ENCODE data around the gene NR6A1. TPM values are rescaled to one million over a fixed set of nuclear protein-coding genes. Genes with fewer than 3 reads are reported as not detected.

NR6A1 gene
- total RNA-seq, 2 donors from 2014 or later, result 4.8 to 4.9 TPM

DNA sequence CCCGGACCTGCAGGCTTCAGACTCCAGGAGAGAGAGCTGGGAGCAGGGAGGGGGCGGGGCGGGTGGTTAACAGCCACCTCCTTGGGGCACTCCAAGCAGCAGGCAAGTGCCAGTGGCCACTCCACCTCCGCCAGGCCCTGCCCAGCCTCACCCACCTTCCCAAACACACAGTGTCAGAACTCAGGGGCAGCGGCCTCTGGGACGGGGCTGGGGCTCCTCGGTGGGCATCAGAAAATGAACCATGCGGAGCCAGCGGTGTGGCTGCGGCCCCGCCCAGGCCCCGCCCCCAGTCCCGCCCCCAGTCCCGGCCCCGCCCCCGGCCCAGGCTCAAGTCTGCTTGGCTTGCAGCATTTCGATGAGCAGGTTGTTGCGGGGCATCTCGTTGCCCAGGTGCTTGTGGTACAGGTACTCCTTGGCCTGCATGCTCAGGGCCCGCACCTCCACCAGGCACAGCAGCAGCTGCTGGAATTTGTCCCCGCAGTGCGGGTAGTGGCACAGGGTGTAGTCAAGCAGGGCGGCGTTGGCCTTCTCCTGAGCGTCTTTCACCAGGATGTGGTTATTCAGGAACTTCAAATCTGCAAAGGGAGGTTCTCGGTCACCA lies 288.6 kb downstream of the NR6A1 start:
- no peak overlapping the region for H3K27ac ChIP-seq
- H3K9ac ChIP-seq (ENCODE audit: low read depth in 2 of 2, low read length in 2 of 2), result no peak overlapping the region
- peaks cover 3% of the 10 kb centered on the region for H3K4me1 ChIP-seq
- intact Hi-C loops (cut with DNase I), result no loop called here
- no peak overlapping the region for H3K4me3 ChIP-seq
- no peaks in the 10 kb centered on the region for H3K9me3 ChIP-seq
- TF ChIP-seq CTCF (IDR thresholded peaks at IDR 0.05), result no peak
- peaks cover 32% of the 10 kb centered on the region for H3K27me3 ChIP-seq
- DNase-seq, result no peak
- no peaks in the 10 kb centered on the region for H3K36me3 ChIP-seq

GRCh38 chr9:124481115-124481514 lies 290.0 kb downstream of the NR6A1 start:
- peaks cover 3% of the 10 kb centered on the region for H3K4me1 ChIP-seq
- no peak for TF ChIP-seq CTCF (IDR thresholded peaks at IDR 0.05)
- DNase-seq, result no peak
- no peaks in the 10 kb centered on the region for H3K9me3 ChIP-seq
- intact Hi-C loops (cut with DNase I), result no loop called here
- H3K9ac ChIP-seq (ENCODE audit: low read depth in 2 of 2, low read length in 2 of 2), result no peak overlapping the region
- H3K27me3 ChIP-seq, result peaks cover 27% of the 10 kb centered on the region
- no peak overlapping the region for H3K4me3 ChIP-seq
- H3K36me3 ChIP-seq, result no peaks in the 10 kb centered on the region
- H3K27ac ChIP-seq, result no peak overlapping the region

DNA sequence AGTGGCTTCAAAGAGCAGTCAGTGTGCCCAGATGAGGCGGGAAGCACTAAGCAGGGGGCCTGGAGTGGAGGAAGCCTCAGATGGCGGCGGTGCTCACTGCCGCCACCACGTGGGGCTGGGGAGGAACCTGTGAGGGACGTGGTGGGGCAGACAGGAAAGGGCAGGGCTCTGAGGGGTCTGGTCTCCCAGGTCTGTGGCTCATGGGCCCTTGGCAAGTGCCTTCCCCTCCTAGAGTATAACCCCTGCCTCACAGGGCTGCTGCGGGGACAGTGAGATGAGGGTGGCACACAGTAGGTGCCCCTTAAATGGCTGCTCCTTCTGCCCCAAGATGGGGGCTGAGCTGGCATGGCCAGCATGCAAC lies 290.5 kb downstream of the NR6A1 start:
- no peak overlapping the region for H3K9ac ChIP-seq (ENCODE audit: low read depth in 2 of 2, low read length in 2 of 2)
- H3K27me3 ChIP-seq, result peaks cover 27% of the 10 kb centered on the region
- no peaks in the 10 kb centered on the region for H3K9me3 ChIP-seq
- DNase-seq, result no peak
- peaks cover 3% of the 10 kb centered on the region for H3K4me1 ChIP-seq
- no peak overlapping the region for H3K4me3 ChIP-seq
- intact Hi-C loops (cut with DNase I), result no loop called here
- peak; percentile 37 for TF ChIP-seq CTCF (IDR thresholded peaks at IDR 0.05)
- H3K36me3 ChIP-seq, result no peaks in the 10 kb centered on the region
- no peak overlapping the region for H3K27ac ChIP-seq

DNA sequence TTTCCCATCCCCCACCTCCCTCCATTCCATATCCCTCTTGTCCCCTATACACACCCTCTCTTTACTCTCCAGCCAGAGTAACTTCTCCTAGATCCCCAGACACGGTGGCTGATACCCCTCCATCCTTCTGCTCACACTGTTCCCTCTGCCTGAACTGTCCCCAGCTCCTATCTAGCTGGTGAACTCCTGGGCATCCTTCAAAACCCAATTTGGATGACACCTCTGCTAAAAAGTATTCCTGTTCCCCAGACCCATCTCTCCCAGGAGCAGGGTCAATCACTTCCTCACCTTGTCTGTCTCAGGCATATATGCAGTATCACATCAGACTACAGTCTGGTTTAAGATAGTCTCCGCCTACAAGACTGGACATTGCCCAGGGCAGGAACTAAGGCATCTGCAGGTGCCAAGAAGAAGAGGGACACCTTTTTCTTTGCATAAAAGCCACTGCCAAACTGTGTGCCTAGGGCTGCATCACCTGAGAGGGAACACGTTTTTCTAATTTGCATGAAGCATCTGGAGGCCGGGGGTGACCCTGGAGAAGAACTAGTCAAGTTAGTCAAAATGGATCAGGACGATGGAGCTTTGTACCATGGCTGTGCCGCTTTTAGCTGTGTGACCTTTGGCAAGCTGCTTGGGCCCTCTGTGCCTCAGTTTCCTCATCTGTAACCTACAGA lies 291.0 kb downstream of the NR6A1 start:
- H3K27ac ChIP-seq, result no peak overlapping the region
- no peak for TF ChIP-seq CTCF (IDR thresholded peaks at IDR 0.05)
- H3K4me1 ChIP-seq, result peaks cover 3% of the 10 kb centered on the region
- no peaks in the 10 kb centered on the region for H3K36me3 ChIP-seq
- no peak overlapping the region for H3K9ac ChIP-seq (ENCODE audit: low read depth in 2 of 2, low read length in 2 of 2)
- H3K4me3 ChIP-seq, result no peak overlapping the region
- DNase-seq, result no peak
- no peaks in the 10 kb centered on the region for H3K9me3 ChIP-seq
- intact Hi-C loops (cut with DNase I), result no loop called here
- H3K27me3 ChIP-seq, result peaks cover 27% of the 10 kb centered on the region

DNA sequence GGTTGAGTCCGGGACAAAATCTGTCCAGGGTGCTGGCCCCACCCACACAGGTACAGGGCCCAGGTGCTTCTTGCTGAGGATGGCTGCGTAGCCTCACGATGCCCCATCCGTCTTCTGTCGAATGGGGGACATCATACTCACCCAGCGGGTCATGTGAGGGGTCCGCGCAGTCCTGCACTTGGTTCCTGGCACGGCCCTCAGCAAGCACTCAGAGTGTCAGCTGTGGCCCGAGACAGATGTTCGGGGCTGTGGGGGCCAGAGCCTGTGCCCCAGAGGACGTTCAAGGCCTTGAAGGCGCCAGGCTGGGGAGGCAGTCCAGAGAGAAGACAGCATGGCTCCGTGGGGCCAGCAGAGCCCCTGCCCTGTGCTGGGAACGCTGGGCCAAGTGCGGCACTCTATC lies 291.7 kb downstream of the NR6A1 start:
- Histone ChIP-seq H3K9me3 (no peaks in the 10 kb centered on the region), H3K27me3 (peaks cover 27% of the 10 kb centered on the region), H3K4me1 (peaks cover 3% of the 10 kb centered on the region), H3K4me3 (no peak overlapping the region), H3K27ac (no peak overlapping the region), H3K36me3 (no peaks in the 10 kb centered on the region), H3K9ac (ENCODE audit: low read depth in 2 of 2, low read length in 2 of 2) (no peak overlapping the region)
- TF ChIP-seq CTCF (IDR thresholded peaks at IDR 0.05), result no peak
- intact Hi-C loops (cut with DNase I), result no loop called here
- DNase-seq, result no peak

Data from colonic mucosa (tissue), 4 donors.